Endothelial cell of umbilical vein (primary cell): ENCODE data around the gene LMAN2L. TPM values are rescaled to one million over a fixed set of nuclear protein-coding genes. Genes with fewer than 3 reads are reported as not detected.

ENCODE experiments used
- BruUV-seq: library from RNA; stranded (reverse); fragments of 400-500 nt; replicated peaks from 2 replicates; lab custom pipeline; 2021; lab: Mats Ljungman, UMichigan
- CTCF ChIA-PET: fragments of 300-600, 350-600 bp; sonication (Branson Sonifier 250); formaldehyde crosslinking; loops from one replicate; lab custom pipeline; 2021; ENCODE audit warnings: antibody characterized with exemption, inconsistent platforms; lab: Charles Lee
- POLR2A ChIA-PET: fragments of 300-600, 350-600 bp; sonication (Branson Sonifier 250); formaldehyde crosslinking; loops from one replicate; lab custom pipeline; 2021; ENCODE audit warnings: antibody characterized with exemption, inconsistent platforms; lab: Charles Lee
- DNase-seq: peaks from one replicate; pipeline ENCODE4 v3.0.0-alpha.2; 2011; ENCODE audit warnings: low read depth, low spot score
- FAIRE-seq: peaks from 2 replicates; lab custom pipeline; 2011; peaks lifted over from hg19 to GRCh38; lab: Jason Lieb, UNC
- H2AFZ ChIP-seq: 2 replicates; pipeline ENCODE4 v1.6.0; 2012; ENCODE audit warnings: low read depth, low read length, control low read depth, inconsistent platforms
- H3K27ac ChIP-seq: 2 replicates; pipeline ENCODE4 v1.5.1; 2011; ENCODE audit warnings: low read depth, mild to moderate bottlenecking, control low read depth, low read length, moderate library complexity; ENCODE audit not compliant: insufficient read depth
- H3K27me3 ChIP-seq, 2 experiments: 2 replicates each; pipeline versions ENCODE4 v1.6.0 to v1.6.1; 2011; ENCODE audit warnings: low read length in 2 of 2, mixed read lengths in 1 of 2; ENCODE audit not compliant: control insufficient read depth in 2 of 2, insufficient read depth in 2 of 2
- H3K36me3 ChIP-seq, 2 experiments: 2 replicates in 1 of 2; 3 replicates in 1 of 2; pipeline ENCODE4 v1.5.1; 2011; ENCODE audit warnings: low read length in 2 of 2, mild to moderate bottlenecking in 1 of 2, moderate library complexity in 1 of 2; ENCODE audit not compliant: control insufficient read depth in 2 of 2, insufficient read depth in 2 of 2; ENCODE audit errors: extremely low read depth in 1 of 2
- H3K4me1 ChIP-seq: 3 replicates; pipeline ENCODE4 v1.5.1; 2011; ENCODE audit warnings: mild to moderate bottlenecking, low read length; ENCODE audit not compliant: control insufficient read depth, insufficient read depth; ENCODE audit errors: extremely low read depth
- H3K4me2 ChIP-seq: 2 replicates; pipeline ENCODE4 v1.6.1; 2011; ENCODE audit warnings: low read length, control low read depth, mixed read lengths; ENCODE audit not compliant: insufficient read depth
- H3K4me3 ChIP-seq, 3 experiments: fragments of 200-600 bp in 1 of 3; sonication (generic), shearing (Covaris generic) in 1 of 3; replicated peaks in 1 of 3; 2 replicates each; pipeline ENCODE4 v1.5.1; 2011 to 2016; ENCODE audit warnings: control low read depth in 3 of 3, low read length in 3 of 3, mild to moderate bottlenecking in 2 of 3, inconsistent platforms in 1 of 3, low read depth in 1 of 3, moderate library complexity in 1 of 3; ENCODE audit not compliant: insufficient read depth in 1 of 3
- H3K79me2 ChIP-seq: 2 replicates; pipeline ENCODE4 v1.6.0; 2012; ENCODE audit warnings: low read length, inconsistent platforms; ENCODE audit not compliant: control insufficient read depth, insufficient read depth
- H3K9ac ChIP-seq: replicated peaks from 2 replicates; pipeline ENCODE3; 2011; ENCODE audit warnings: low read length, control low read depth; ENCODE audit not compliant: insufficient read depth; ENCODE audit errors: extremely low read depth
- H3K9me1 ChIP-seq: replicated peaks from 3 replicates; pipeline ENCODE4 v1.6.0; 2011; ENCODE audit warnings: mild to moderate bottlenecking, low read length; ENCODE audit not compliant: control insufficient read depth, insufficient read depth; ENCODE audit errors: extremely low read depth
- H3K9me3 ChIP-seq: replicated peaks from 2 replicates; pipeline ENCODE4 v1.5.1; 2012; ENCODE audit warnings: low read length, inconsistent platforms; ENCODE audit not compliant: control insufficient read depth, insufficient read depth
- H4K20me1 ChIP-seq: replicated peaks from 2 replicates; pipeline ENCODE3; 2011; ENCODE audit warnings: mild to moderate bottlenecking, low read length; ENCODE audit not compliant: control insufficient read depth, insufficient read depth; ENCODE audit errors: extremely low read depth
- CTCF ChIP-seq, 2 donors: IDR thresholded peaks; 1 replicate in 1 of 2; 2 replicates in 1 of 2; pipeline ENCODE4 v1.5.1; 2011; ENCODE audit warnings: low read length in 2 of 2, mild to moderate bottlenecking in 2 of 2, moderate library complexity in 2 of 2, control low read depth in 1 of 2, inconsistent platforms in 1 of 2, low read depth in 1 of 2; ENCODE audit not compliant: insufficient read depth in 1 of 2; ENCODE audit errors: extremely low read depth in 1 of 2
- EZH2 ChIP-seq: IDR thresholded peaks from 2 replicates; pipeline ENCODE4 v1.6.1; 2012; ENCODE audit warnings: borderline replicate concordance, low read depth, mild to moderate bottlenecking, moderate library complexity, low read length, inconsistent platforms; ENCODE audit not compliant: severe bottlenecking
- FOS ChIP-seq: IDR thresholded peaks from 2 replicates; pipeline ENCODE4 v1.6.1; 2011; ENCODE audit warnings: mild to moderate bottlenecking, low read length, moderate library complexity, borderline replicate concordance; ENCODE audit not compliant: insufficient read depth
- GATA2 ChIP-seq: IDR thresholded peaks from 2 replicates; pipeline ENCODE4 v1.7.0; 2011; ENCODE audit warnings: low read depth, mild to moderate bottlenecking, moderate library complexity, mixed read lengths, low read length; ENCODE audit not compliant: insufficient read length, insufficient read depth
- JUN ChIP-seq: IDR thresholded peaks from 2 replicates; pipeline ENCODE4 v1.6.1; 2011; ENCODE audit warnings: borderline replicate concordance, low read depth; ENCODE audit not compliant: insufficient read length, insufficient read depth
- MAX ChIP-seq: IDR thresholded peaks from 2 replicates; pipeline ENCODE4 v1.6.1; 2011; ENCODE audit not compliant: insufficient read depth, insufficient read length
- MYC ChIP-seq: IDR thresholded peaks from one replicate; pipeline ENCODE4 v1.6.1; 2011; ENCODE audit warnings: mild to moderate bottlenecking, low read depth, low read length
- POLR2A ChIP-seq: IDR thresholded peaks from 2 replicates; pipeline ENCODE4 v1.6.1; 2012; ENCODE audit warnings: low read depth, mild to moderate bottlenecking, control low read depth, low read length
- POLR2AphosphoS5 ChIP-seq: IDR thresholded peaks from 2 replicates; pipeline ENCODE4 v1.6.1; 2012; ENCODE audit warnings: low read depth, mild to moderate bottlenecking, control low read depth, low read length, moderate library complexity; ENCODE audit not compliant: insufficient read depth
- dilution Hi-C: fragments of 300-500 bp; cut with MboI; formaldehyde crosslinking; loops from one replicate; pipeline ENCODE4 v1.15.0; 2019; ENCODE audit warnings: low sequenced_read_pairs; ENCODE audit not compliant: extremely low pct_ligation_motif_present
- intact Hi-C: fragments of 100-400 bp; cut with micrococcal nuclease; formaldehyde crosslinking; loops from one replicate; pipeline ENCODE4 v1.10.0; 2022
- polyA plus RNA-seq, 4 experiments: library from polyadenylated mRNA; depleted of rRNA in 3 of 4; stranded (reverse) in 3 of 4; unstranded in 1 of 4; fragments of >200 nt; gene quantifications; 2 replicates each; pipeline versions ENCODE4 v1.2.1 to v1.2.3, GENCODE V29; 2011 to 2012; ENCODE audit warnings: missing spikeins in 1 of 4
- total RNA-seq: library from RNA; stranded (reverse); gene quantifications from 2 replicates; pipeline ENCODE4 v1.2.3, GENCODE V29; 2021

LMAN2L gene
- total and polyA plus RNA-seq, 2 donors (not counting 3 experiments of a cell fraction or from before 2014, with no cell fraction given): 15.4 to 20.5 TPM

GRCh38 chr2:96760036-96760985 lies 20.4 kb upstream of the LMAN2L start, which contains the start of gene CNNM4:
Gene CNNM4 (plus strand): TSS chr2:96760902. CDS start chr2:96761000, 98 bp downstream.
- POLR2A ChIA-PET: no interaction called here
- peak; percentile 83 for FAIRE-seq

More at GRCh38 chr2:96760036-96760985, 20.4 kb upstream of the LMAN2L start, which contains the start of gene CNNM4:
- TF ChIP-seq JUN (no peak), MYC (no peak), POLR2A (peak; percentile 69), GATA2 (no peak), CTCF (IDR thresholded peaks at IDR 0.05; ENCODE audit: extremely low read depth in 1 of 2, insufficient read depth in 1 of 2, low read depth in 1 of 2, low read length in 2 of 2) (peak in 1 of 2 donors; percentile 14), MAX (peak; percentile 41), POLR2AphosphoS5 (peak; percentile 83), FOS (no peak), EZH2 (no peak)
- Histone ChIP-seq H4K20me1 (no peaks in the 10 kb centered on the region), H3K4me3 (peak within 1 kb of the TSS in 2 of 3 experiments; percentile 31 to 32), H3K79me2 (no peaks in the 10 kb centered on the region), H3K9me1 (no peaks in the 10 kb centered on the region), H3K9ac (peak within 1 kb of the TSS; percentile 10), H3K4me2 (peak within 1 kb of the TSS; percentile 50), H2AFZ (peak within 1 kb of the TSS; percentile 94), H3K9me3 (no peaks in the 10 kb centered on the region), H3K4me1 (peaks cover 16% of the 10 kb centered on the region), H3K27me3 (no peaks in the 10 kb centered on the region), H3K27ac (no peak within 1 kb of the TSS), H3K36me3 (no peaks in the 10 kb centered on the region)
- dilution Hi-C loops: no loop called here
- intact Hi-C loops: loop anchor here (1.0 to 5.0 kb wide), 7 partner anchors 20 to 223 kb away; partner anchors contain the start of genes ANKRD39, ARID5A, CNNM3 and LMAN2L
- CTCF ChIA-PET: interaction anchor here (0.7 to 2.2 kb wide), 13 partner anchors 11 to 212 kb away, joined by 3 to 7 read pairs (median 4); no protein-coding TSS in a partner anchor
- DNase-seq: peak; percentile 92
- BruUV-seq: no TSS peak
